ENCODE measurements around the gene BOC. TPM values are rescaled to one million over a fixed set of nuclear protein-coding genes. Genes with fewer than 3 reads are reported as not detected.

The BOC gene
- total RNA-seq, 1 donor from 2014 or later = 130 TPM

GRCh38 chr3:113241292-113242095 lies 30.1 kb downstream of the BOC start:
- peaks cover 5% of the 10 kb centered on the region for H3K27me3 Mint-ChIP-seq (ENCODE audit: low read depth)
- peaks cover 8% of the 10 kb centered on the region for H3K36me3 Mint-ChIP-seq (ENCODE audit: low read depth)
- peak overlapping the region; percentile 99 for H3K27ac Mint-ChIP-seq (ENCODE audit: unreplicated experiment)
- no peaks in the 10 kb centered on the region for H3K9me3 Mint-ChIP-seq
- no peak for TF ChIP-seq CTCF (conservative IDR thresholded peaks at IDR 0.05)
- peak overlapping the region; percentile 89 for H3K4me3 Mint-ChIP-seq
- peak; percentile 69 for DNase-seq (ENCODE audit: low read depth, low spot score)
- peaks cover 83% of the 10 kb centered on the region for H3K4me1 Mint-ChIP-seq

GRCh38 chr3:113242096-113242581 lies 30.8 kb downstream of the BOC start:
- DNase-seq (ENCODE audit: low read depth, low spot score) = no peak
- Mint-ChIP-seq H3K27ac (ENCODE audit: unreplicated experiment) (peak overlapping the region; percentile 97), H3K4me1 (peaks cover 88% of the 10 kb centered on the region), H3K9me3 (no peaks in the 10 kb centered on the region), H3K27me3 (ENCODE audit: low read depth) (peaks cover 5% of the 10 kb centered on the region), H3K4me3 (peak overlapping the region; percentile 89), H3K36me3 (ENCODE audit: low read depth) (peaks cover 10% of the 10 kb centered on the region)
- no peak for TF ChIP-seq CTCF (conservative IDR thresholded peaks at IDR 0.05)

- DNase-seq (ENCODE audit: low read depth, low spot score) = no peak
- Mint-ChIP-seq H3K9me3 (no peaks in the 10 kb centered on the region), H3K4me3 (peak overlapping the region; percentile 89), H3K27ac (ENCODE audit: unreplicated experiment) (no peak overlapping the region), H3K36me3 (ENCODE audit: low read depth) (peaks cover 9% of the 10 kb centered on the region), H3K27me3 (ENCODE audit: low read depth) (peaks cover 5% of the 10 kb centered on the region), H3K4me1 (peaks cover 90% of the 10 kb centered on the region)
- no peak for TF ChIP-seq CTCF (conservative IDR thresholded peaks at IDR 0.05)
Measured at GRCh38 chr3:113243071-113243470, 31.7 kb downstream of the BOC start.

GRCh38 chr3:113243846-113244245 lies 32.5 kb downstream of the BOC start:
- H3K36me3 Mint-ChIP-seq (ENCODE audit: low read depth) = peaks cover 9% of the 10 kb centered on the region
- no peaks in the 10 kb centered on the region for H3K9me3 Mint-ChIP-seq
- no peak for TF ChIP-seq CTCF (conservative IDR thresholded peaks at IDR 0.05)
- H3K4me1 Mint-ChIP-seq = peaks cover 93% of the 10 kb centered on the region
- no peak for DNase-seq (ENCODE audit: low read depth, low spot score)
- peaks cover 5% of the 10 kb centered on the region for H3K27me3 Mint-ChIP-seq (ENCODE audit: low read depth)
- H3K4me3 Mint-ChIP-seq = peak overlapping the region; percentile 64
- peak overlapping the region; percentile 36 for H3K27ac Mint-ChIP-seq (ENCODE audit: unreplicated experiment)

- H3K4me1 Mint-ChIP-seq = peaks cover 78% of the 10 kb centered on the region
- no peak for DNase-seq (ENCODE audit: low read depth, low spot score)
- peak overlapping the region; percentile 96 for H3K27ac Mint-ChIP-seq (ENCODE audit: unreplicated experiment)
- peak overlapping the region; percentile 50 for H3K4me3 Mint-ChIP-seq
- H3K36me3 Mint-ChIP-seq (ENCODE audit: low read depth) = peaks cover 10% of the 10 kb centered on the region
- H3K27me3 Mint-ChIP-seq (ENCODE audit: low read depth) = peaks cover 5% of the 10 kb centered on the region
- H3K9me3 Mint-ChIP-seq = no peaks in the 10 kb centered on the region
- TF ChIP-seq CTCF (conservative IDR thresholded peaks at IDR 0.05) = no peak
Measured at GRCh38 chr3:113245761-113246161, 34.4 kb downstream of the BOC start.

Data from neural crest cell (in vitro differentiated cells).